Measurements from ENCODE around the gene SH3RF3.

- TF ChIP-seq, protein P1, sequence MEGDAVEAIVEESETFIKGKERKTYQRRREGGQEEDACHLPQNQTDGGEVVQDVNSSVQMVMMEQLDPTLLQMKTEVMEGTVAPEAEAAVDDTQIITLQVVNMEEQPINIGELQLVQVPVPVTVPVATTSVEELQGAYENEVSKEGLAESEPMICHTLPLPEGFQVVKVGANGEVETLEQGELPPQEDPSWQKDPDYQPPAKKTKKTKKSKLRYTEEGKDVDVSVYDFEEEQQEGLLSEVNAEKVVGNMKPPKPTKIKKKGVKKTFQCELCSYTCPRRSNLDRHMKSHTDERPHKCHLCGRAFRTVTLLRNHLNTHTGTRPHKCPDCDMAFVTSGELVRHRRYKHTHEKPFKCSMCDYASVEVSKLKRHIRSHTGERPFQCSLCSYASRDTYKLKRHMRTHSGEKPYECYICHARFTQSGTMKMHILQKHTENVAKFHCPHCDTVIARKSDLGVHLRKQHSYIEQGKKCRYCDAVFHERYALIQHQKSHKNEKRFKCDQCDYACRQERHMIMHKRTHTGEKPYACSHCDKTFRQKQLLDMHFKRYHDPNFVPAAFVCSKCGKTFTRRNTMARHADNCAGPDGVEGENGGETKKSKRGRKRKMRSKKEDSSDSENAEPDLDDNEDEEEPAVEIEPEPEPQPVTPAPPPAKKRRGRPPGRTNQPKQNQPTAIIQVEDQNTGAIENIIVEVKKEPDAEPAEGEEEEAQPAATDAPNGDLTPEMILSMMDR (IDR thresholded peaks at IDR 0.05), result no peak
- no peak for TF ChIP-seq POLR2A (IDR thresholded peaks at IDR 0.05)
Observed at GRCh38 chr2:109098921-109099273, 30.1 kb upstream of the SH3RF3 start.

Measured in adrenal gland (tissue), 5 donors.